HG03378 (cell line): ENCODE measurements around the gene SIRPD.
"Not testable (repeated sequence)": the region's sequence is repeated elsewhere in the genome, so short reads cannot be mapped to it uniquely, and the experiment has no call there.

ENCODE experiments used
- ATAC-seq: cut with Tn5 transposase; IDR thresholded peaks from one replicate; pipeline ENCODE4 v1.9.1; 2021; ENCODE audit warnings: mild to moderate bottlenecking, moderate library complexity; ENCODE audit not compliant: unreplicated experiment

The SIRPD gene

DNA sequence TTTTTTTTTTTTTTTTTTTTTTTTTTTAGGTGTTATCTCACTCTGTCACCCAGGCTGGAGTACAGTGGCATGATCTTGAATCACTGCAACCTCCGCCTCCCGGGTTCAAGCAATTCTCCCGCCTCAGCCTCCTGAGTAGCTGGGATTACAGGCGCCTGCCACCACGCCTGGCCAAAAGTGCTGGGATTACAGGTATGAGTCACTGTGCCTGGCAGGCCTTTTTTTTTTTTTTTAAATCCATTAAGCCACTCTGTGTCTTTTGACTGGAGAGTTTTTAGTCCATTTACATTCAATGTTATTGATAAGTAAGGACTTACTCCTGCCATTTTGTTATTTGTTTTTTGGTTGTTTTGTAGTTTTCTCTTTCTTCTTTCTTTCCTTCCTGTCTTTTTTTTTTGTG, 60.1 kb downstream of the SIRPD start:
- not testable (repeated sequence) for ATAC-seq

- no peak for ATAC-seq
Observed at GRCh38 chr20:1496930-1497329, 60.6 kb downstream of the SIRPD start.

- no peak for ATAC-seq
Observed at GRCh38 chr20:1494436-1494835, 63.1 kb downstream of the SIRPD start.

- ATAC-seq = no peak
Observed at GRCh38 chr20:1493536-1493935, 64.0 kb downstream of the SIRPD start.

DNA sequence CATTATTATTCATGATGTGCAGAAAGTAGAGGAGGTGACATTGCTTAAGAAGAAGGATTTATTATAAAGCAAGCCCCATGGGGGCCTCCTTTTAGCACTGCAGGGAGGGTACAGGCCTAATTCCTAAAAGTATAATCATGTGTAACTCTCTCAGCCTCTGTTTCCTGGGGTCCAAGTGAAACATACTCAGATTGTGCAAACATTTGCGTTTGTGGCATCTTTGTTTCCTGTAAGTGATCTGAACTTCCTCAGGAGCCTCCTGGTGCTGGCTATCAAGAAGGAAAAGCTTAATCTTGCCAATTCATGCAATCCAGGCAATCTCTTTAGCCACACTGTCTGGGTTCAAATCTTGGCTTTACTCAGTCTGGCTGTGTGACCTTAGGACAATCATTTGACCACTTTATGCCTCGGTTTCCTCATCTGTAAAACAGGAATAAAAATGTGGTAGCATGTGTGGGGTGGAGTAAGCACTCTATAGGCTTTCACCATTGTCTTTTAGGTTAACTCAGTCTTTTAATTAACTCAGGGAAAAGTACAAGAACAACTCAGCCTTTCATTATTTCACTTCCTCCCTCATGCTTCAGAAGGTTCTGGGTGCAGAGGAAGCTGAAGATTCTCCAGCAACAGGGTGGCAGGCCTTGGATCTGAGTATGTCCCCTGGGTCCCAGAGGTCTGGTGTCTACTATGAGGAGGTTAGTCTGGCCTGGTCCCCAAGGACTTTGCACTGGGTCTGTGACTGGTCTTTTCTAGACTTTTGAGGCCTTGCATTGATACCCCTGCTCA, 65.5 kb downstream of the SIRPD start:
- no peak for ATAC-seq

DNA sequence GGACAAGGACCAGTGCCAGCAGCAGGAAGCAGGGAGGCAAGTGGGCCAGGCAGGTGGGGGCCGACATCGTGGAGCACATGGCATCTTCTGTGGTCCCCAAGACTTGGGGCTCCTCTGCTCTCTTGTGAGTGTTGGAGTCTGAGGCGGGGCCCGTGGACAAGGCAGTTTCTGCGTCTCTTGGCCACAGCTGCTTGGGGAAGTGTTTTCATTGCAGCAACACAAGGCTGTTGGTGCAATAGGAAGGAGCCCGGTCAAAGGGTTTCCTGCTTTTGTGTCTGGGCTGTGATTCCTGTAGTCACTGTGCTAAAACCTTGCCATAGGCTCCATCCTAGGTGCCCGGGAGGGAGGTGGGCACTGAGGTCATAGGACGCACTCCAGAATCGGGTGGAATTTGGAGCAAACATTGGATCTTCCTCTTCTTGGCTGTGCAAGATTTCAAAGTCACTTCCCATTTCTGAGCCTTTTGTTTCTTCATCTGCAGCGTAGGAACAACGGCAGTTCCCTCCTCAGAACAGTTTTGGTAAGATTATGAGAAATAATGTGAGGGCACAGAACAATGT, 66.1 kb downstream of the SIRPD start, which contains the start of gene SIRPB2:
Gene SIRPB2, minus strand, starts transcription at position 140 of the 560 bp plus-strand sequence. Its CDS starts 61 bp downstream, at position 79.
- no peak for ATAC-seq

GRCh38 chr20:1490643-1491195, 66.8 kb downstream of the SIRPD start:
- no peak for ATAC-seq

DNA sequence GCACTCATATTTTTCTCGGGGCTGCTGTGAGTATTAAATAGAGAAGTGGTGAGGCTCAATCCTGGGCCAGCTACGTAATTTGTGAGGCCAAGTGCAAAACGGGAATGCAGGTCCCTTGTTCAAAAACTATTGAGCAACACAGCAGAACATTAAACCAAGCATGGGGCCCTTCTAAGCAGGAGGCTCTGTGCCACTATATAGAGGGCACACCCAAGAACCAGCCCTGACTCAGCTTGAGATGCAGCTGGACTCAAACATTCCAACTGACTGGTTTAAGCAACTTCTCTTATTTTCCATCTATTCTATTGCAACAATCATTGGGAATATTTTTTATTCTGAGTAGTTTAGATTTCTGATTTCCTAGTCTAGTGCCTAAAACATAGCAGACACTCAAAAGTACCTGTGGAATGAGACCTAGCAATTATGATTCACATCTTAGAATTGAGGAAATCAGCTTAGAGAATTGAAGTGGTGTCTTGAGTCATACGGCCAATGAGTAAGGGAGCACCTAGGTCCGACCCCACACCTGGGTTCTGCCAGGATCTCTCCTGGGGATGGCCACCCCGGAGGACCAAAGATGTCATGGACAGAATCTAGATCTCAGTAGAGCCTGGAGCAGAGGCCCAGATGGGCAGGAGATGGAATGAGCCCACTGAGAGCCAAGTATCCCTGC, 67.6 kb downstream of the SIRPD start:
- ATAC-seq = no peak

GRCh38 chr20:1489325-1489724, 68.2 kb downstream of the SIRPD start:
- ATAC-seq = no peak

DNA sequence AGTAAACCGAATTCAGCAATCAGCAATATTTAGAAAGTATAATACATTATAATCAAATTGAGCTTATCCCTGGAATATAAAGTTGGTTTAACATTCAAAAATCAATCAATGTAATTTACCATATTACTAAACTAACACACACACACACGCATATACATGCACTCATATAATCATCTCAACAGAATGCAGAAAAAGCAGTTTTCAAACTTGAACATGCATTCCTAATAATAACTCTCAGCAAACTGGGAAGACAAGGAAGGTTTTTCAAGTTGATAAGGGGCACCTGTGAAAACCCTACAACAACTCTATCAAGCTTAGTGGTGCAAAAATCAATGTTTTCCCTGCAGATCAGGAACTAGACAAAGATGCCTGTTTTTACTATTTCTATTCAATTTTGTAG, 70.9 kb downstream of the SIRPD start:
- ATAC-seq = no peak

GRCh38 chr20:1484438-1485116, 72.9 kb downstream of the SIRPD start:
- no peak for ATAC-seq
